HUES6 (cell line): ENCODE data around the gene CD99.
"Not testable (repeated sequence)": the region's sequence is repeated elsewhere in the genome, so short reads cannot be mapped to it uniquely, and the experiment has no call there.

Experiments used
- H3K27ac ChIP-seq: 2 replicates; pipeline ENCODE4 v1.7.0; 2013; ENCODE audit warnings: low read depth, mild to moderate bottlenecking, low read length, inconsistent platforms
- H3K27me3 ChIP-seq: 2 replicates; pipeline ENCODE4 v1.6.1; 2013; ENCODE audit warnings: low read length; ENCODE audit not compliant: control insufficient read depth, insufficient read depth
- H3K36me3 ChIP-seq: 2 replicates; pipeline ENCODE4 v1.6.1; 2013; ENCODE audit warnings: low read length; ENCODE audit not compliant: control insufficient read depth, insufficient read depth
- H3K4me1 ChIP-seq: 2 replicates; pipeline ENCODE4 v1.6.1; 2013; ENCODE audit warnings: low read length; ENCODE audit not compliant: control insufficient read depth, insufficient read depth
- H3K4me3 ChIP-seq: 2 replicates; pipeline ENCODE4 v1.5.1; 2013; ENCODE audit warnings: low read depth, low read length
- H3K9ac ChIP-seq: one replicate; pipeline ENCODE4 v1.6.1; 2013; ENCODE audit warnings: mild to moderate bottlenecking, low read length
- H3K9me3 ChIP-seq: 2 replicates; pipeline ENCODE4 v1.6.1; 2013; ENCODE audit warnings: low read depth, low read length; ENCODE audit not compliant: control insufficient read depth, insufficient read depth

The CD99 gene

DNA sequence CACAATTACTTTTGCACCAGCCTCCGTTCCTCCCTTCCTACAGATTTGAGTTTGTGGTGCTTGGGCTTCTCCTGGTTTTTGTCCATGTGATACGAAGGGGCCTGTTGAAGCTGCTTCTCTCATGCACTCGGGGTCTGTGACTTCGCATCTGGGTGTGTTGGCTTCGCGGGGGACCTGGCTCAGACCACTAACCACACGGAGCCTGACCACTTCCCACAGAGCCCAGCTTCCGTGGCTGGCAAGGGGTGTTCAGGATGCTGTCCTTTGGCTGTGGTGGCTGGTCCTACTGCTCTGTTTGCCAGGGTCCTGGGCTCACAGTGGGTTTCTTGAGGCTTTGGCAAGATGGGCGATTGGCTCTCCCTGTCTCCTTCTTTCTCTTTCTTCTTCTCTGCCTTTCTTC lies 41.0 kb downstream of the CD99 start:
- H3K4me3 ChIP-seq, result no peak overlapping the region
- H3K27me3 ChIP-seq, result no peaks in the 10 kb centered on the region
- H3K9me3 ChIP-seq, result peaks cover 4% of the 10 kb centered on the region
- H3K9ac ChIP-seq, result no peak overlapping the region
- H3K27ac ChIP-seq, result no peak overlapping the region
- no peaks in the 10 kb centered on the region for H3K4me1 ChIP-seq
- peaks cover 37% of the 10 kb centered on the region for H3K36me3 ChIP-seq

GRCh38 chrX:2732649-2733048 lies 41.6 kb downstream of the CD99 start:
- no peak overlapping the region for H3K4me3 ChIP-seq
- no peak overlapping the region for H3K9ac ChIP-seq
- H3K27me3 ChIP-seq, result no peaks in the 10 kb centered on the region
- H3K36me3 ChIP-seq, result peaks cover 35% of the 10 kb centered on the region
- no peaks in the 10 kb centered on the region for H3K4me1 ChIP-seq
- H3K27ac ChIP-seq, result no peak overlapping the region
- peaks cover 4% of the 10 kb centered on the region for H3K9me3 ChIP-seq

DNA sequence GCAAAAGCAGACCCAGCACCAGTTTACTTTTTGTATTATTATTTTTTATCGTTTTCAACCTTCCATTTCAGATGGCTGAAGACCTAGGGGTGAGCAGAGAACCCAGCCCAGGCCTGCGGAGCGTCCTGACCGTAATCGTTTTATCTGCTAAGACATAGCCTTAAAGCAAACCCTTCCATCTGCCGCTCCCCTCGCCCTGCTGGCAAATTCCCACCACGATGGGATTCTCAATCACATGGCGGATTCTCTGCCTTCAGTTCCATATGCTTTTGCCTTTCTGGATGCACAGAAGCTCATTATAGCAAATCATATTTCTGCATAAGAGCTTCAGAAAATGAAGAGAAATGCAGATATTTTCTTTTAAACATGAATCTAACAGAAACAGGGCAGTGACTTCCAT lies 42.2 kb downstream of the CD99 start:
- H3K9ac ChIP-seq, result no peak overlapping the region
- H3K27me3 ChIP-seq, result no peaks in the 10 kb centered on the region
- H3K9me3 ChIP-seq, result peaks cover 4% of the 10 kb centered on the region
- H3K36me3 ChIP-seq, result peaks cover 40% of the 10 kb centered on the region
- H3K4me3 ChIP-seq, result no peak overlapping the region
- no peak overlapping the region for H3K27ac ChIP-seq
- no peaks in the 10 kb centered on the region for H3K4me1 ChIP-seq

- no peak overlapping the region for H3K4me3 ChIP-seq
Measured at GRCh38 chrX:2735270-2735669, 44.2 kb downstream of the CD99 start.

GRCh38 chrX:2740672-2741071 lies 49.6 kb downstream of the CD99 start:
- H3K9ac ChIP-seq, result no peak overlapping the region
- H3K36me3 ChIP-seq, result peaks cover 21% of the 10 kb centered on the region; the same call in 1 of the 2 replicates
- no peak overlapping the region for H3K4me3 ChIP-seq
- no peaks in the 10 kb centered on the region for H3K4me1 ChIP-seq
- H3K27me3 ChIP-seq, result no peaks in the 10 kb centered on the region
- H3K9me3 ChIP-seq, result no peaks in the 10 kb centered on the region; the same call in 1 of the 2 replicates
- H3K27ac ChIP-seq, result no peak overlapping the region

More at GRCh38 chrX:2735270-2735669, 44.2 kb downstream of the CD99 start:
- no peak overlapping the region for H3K9ac ChIP-seq
- no peaks in the 10 kb centered on the region for H3K27me3 ChIP-seq
- H3K4me1 ChIP-seq, result no peaks in the 10 kb centered on the region
- H3K9me3 ChIP-seq, result peaks cover 4% of the 10 kb centered on the region
- H3K36me3 ChIP-seq, result peaks cover 28% of the 10 kb centered on the region
- H3K27ac ChIP-seq, result no peak overlapping the region

GRCh38 chrX:2741386-2741785 lies 50.3 kb downstream of the CD99 start:
- H3K27me3 ChIP-seq, result no peaks in the 10 kb centered on the region
- H3K36me3 ChIP-seq, result peaks cover 19% of the 10 kb centered on the region; the same call in 1 of the 2 replicates
- H3K27ac ChIP-seq, result no peak overlapping the region
- no peaks in the 10 kb centered on the region for H3K4me1 ChIP-seq
- H3K9ac ChIP-seq, result no peak overlapping the region
- no peak overlapping the region for H3K4me3 ChIP-seq
- H3K9me3 ChIP-seq, result no peaks in the 10 kb centered on the region

GRCh38 chrX:2746250-2746649 lies 55.2 kb downstream of the CD99 start:
- H3K27ac ChIP-seq, H3K4me3 ChIP-seq, H3K36me3 ChIP-seq, H3K4me1 ChIP-seq, H3K9ac ChIP-seq, H3K9me3 ChIP-seq, H3K27me3 ChIP-seq: not testable (repeated sequence)

GRCh38 chrX:2748171-2748814 lies 57.2 kb downstream of the CD99 start:
- Histone ChIP-seq H3K4me1 (no peaks in the 10 kb centered on the region), H3K27me3 (no peaks in the 10 kb centered on the region), H3K36me3 (no peaks in the 10 kb centered on the region), H3K27ac (no peak overlapping the region), H3K9me3 (peaks cover 5% of the 10 kb centered on the region), H3K4me3 (no peak overlapping the region), H3K9ac (no peak overlapping the region)

DNA sequence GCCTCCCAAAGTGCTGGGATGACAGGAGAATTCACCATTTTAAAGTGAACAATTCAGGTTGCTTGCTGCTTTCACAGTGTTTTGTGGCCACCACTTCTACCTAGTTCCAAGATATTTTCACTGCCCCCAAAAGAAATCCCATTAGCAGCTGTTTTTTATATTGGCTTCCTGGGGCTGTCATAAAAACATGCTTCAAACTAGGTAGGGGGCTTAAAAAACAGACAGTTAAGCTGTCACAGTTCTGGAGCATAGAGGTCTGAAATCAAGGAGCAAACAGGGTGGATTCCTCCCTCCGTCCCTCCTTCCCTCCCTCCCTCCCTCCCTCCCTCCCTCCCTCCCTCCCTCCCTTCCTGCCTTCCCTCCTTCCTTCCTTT lies 57.7 kb downstream of the CD99 start:
- H3K27me3 ChIP-seq, result no peaks in the 10 kb centered on the region
- no peaks in the 10 kb centered on the region for H3K36me3 ChIP-seq
- H3K9ac ChIP-seq, result no peak overlapping the region
- H3K27ac ChIP-seq, result no peak overlapping the region
- no peaks in the 10 kb centered on the region for H3K4me1 ChIP-seq
- no peak overlapping the region for H3K4me3 ChIP-seq
- peaks cover 5% of the 10 kb centered on the region for H3K9me3 ChIP-seq

GRCh38 chrX:2751291-2751690 lies 60.2 kb downstream of the CD99 start:
- Histone ChIP-seq H3K36me3 (no peaks in the 10 kb centered on the region), H3K9me3 (peaks cover 5% of the 10 kb centered on the region), H3K4me3 (no peak overlapping the region), H3K27ac (no peak overlapping the region), H3K9ac (no peak overlapping the region), H3K4me1 (0 out of 2 replicates have a peak, but pooled peaks cover 4% of the 10 kb centered on the region), H3K27me3 (no peaks in the 10 kb centered on the region)

GRCh38 chrX:2751874-2752300 lies 60.8 kb downstream of the CD99 start, which contains the start of gene XG:
XG (plus strand) TSS chrX:2752040; CDS start chrX:2752275, 235 bp downstream.
- H3K4me3 ChIP-seq, H3K27ac ChIP-seq, H3K27me3 ChIP-seq, H3K4me1 ChIP-seq, H3K9me3 ChIP-seq, H3K36me3 ChIP-seq, H3K9ac ChIP-seq: not testable (repeated sequence)
